NCI-H460 (cell line): Measurements from ENCODE around the gene TGFB1. TPM values are rescaled to one million over a fixed set of nuclear protein-coding genes. Genes with fewer than 3 reads are reported as not detected.
"Not testable (repeated sequence)": the region's sequence is repeated elsewhere in the genome, so short reads cannot be mapped to it uniquely, and the experiment has no call there.

Experiments
- DNase-seq: peaks from one replicate; pipeline ENCODE4 v3.0.0-alpha.2; 2016; ENCODE audit warnings: low read depth; ENCODE audit errors: extremely low read depth
- total RNA-seq: library from RNA; depleted of rRNA; stranded (reverse); fragments of >200 nt; shearing (Covaris generic); gene quantifications from 2 replicates; pipeline ENCODE4 v1.2.3, GENCODE V29; 2014

Gene TGFB1
- total RNA-seq, 1 experiment from 2014 or later, result 4.8 TPM

GRCh38 chr19:41346916-41347315 is 6.8 kb downstream of the TGFB1 start:
- DNase-seq, result not testable (repeated sequence)

- no peak for DNase-seq
Measured at GRCh38 chr19:41344162-41344561, 9.6 kb downstream of the TGFB1 start.

- DNase-seq, result no peak
Measured at GRCh38 chr19:41341669-41342490, 11.8 kb downstream of the TGFB1 start.

GRCh38 chr19:41339936-41340335 is 13.8 kb downstream of the TGFB1 start:
- no peak for DNase-seq

- DNase-seq, result no peak
Measured at GRCh38 chr19:41335467-41335866, 18.3 kb downstream of the TGFB1 start.

- no peak for DNase-seq
Measured at GRCh38 chr19:41334793-41335192, 18.9 kb downstream of the TGFB1 start.

GRCh38 chr19:41332468-41332867 is 21.3 kb downstream of the TGFB1 start:
- DNase-seq, result no peak

- DNase-seq, result no peak
Measured at GRCh38 chr19:41332000-41332399, 21.7 kb downstream of the TGFB1 start.

GRCh38 chr19:41330946-41331678 is 22.6 kb downstream of the TGFB1 start:
- DNase-seq, result no peak

- no peak for DNase-seq
Measured at GRCh38 chr19:41330481-41330880, 23.2 kb downstream of the TGFB1 start.

- DNase-seq, result no peak
Measured at GRCh38 chr19:41328842-41329225, 24.9 kb downstream of the TGFB1 start.

- DNase-seq, result no peak
Measured at GRCh38 chr19:41328157-41328841, 25.4 kb downstream of the TGFB1 start.

GRCh38 chr19:41327576-41328156 is 26.1 kb downstream of the TGFB1 start:
- no peak for DNase-seq

GRCh38 chr19:41327076-41327575 is 26.6 kb downstream of the TGFB1 start:
- DNase-seq, result no peak

GRCh38 chr19:41325947-41326706 is 27.6 kb downstream of the TGFB1 start:
- no peak for DNase-seq

GRCh38 chr19:41325640-41325946 is 28.1 kb downstream of the TGFB1 start:
- no peak for DNase-seq

GRCh38 chr19:41324921-41325639 is 28.6 kb downstream of the TGFB1 start:
- no peak for DNase-seq

GRCh38 chr19:41324231-41324702 is 29.5 kb downstream of the TGFB1 start:
- DNase-seq, result no peak

- no peak for DNase-seq
Measured at GRCh38 chr19:41323430-41324125, 30.1 kb downstream of the TGFB1 start.
